Measurements from ENCODE around the gene PAM. TPM values are rescaled to one million over a fixed set of nuclear protein-coding genes. Genes with fewer than 3 reads are reported as not detected.
"Not testable (repeated sequence)": the region's sequence is repeated elsewhere in the genome, so short reads cannot be mapped to it uniquely, and the experiment has no call there.

PAM gene
- total RNA-seq, 5 donors from 2014 or later (not counting 1 experiment from before 2014, with no cell fraction given) = 17.5 to 29.2 (median 23.3) TPM

DNA sequence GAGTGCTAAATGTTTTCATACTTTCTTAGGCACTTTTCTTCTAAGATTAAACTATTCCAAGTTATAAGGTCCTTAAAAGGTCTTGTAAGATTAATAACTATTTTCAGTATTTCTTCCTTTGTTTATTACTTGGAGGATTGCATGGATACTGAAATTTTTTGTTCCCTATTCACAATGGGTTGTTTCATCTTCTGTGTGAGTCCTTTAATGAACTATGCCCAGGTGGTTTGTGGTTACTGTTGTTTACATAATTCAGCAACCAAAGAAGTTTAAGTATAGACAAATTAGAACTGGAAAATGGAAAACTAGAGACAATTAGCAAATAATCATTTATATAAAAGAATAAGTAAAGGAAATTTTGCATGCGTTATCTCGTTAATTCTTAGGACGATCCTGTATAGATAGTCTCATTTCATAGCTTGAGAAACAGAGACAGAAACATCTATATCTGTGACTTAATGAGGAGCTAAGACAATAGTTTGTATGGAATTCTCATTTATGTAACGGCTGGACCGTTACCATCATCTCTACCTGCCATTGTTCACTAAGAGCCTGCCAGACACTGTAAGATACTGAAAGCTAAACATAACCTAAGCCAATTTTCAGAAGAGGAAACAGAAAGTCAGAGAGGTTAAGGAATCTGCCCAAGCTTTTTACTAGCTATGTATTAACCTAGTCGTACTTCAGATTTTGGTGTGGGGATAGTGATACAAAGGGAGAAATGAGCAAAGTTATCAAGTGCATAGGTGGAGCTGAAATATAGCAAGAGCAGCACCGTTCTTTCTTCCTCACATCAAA lies 148.2 kb downstream of the PAM start:
- Mint-ChIP-seq H3K9me3 (peaks cover 0 to 6% (median 5%) of the 10 kb centered on the region in 3 donors), H3K36me3 (peaks cover 29% of the 10 kb centered on the region), H3K27ac (no peak overlapping the region), H3K4me1 (no peaks in the 10 kb centered on the region), H3K27me3 (no peaks in the 10 kb centered on the region), H3K4me3 (no peak overlapping the region)
- ATAC-seq (replicated peaks in 1 of 4) (no peak), DNase-seq (no peak)
- H3K27ac ChIP-seq (ENCODE audit: low read length) = no peak overlapping the region
- no peak overlapping the region for H3K4me3 ChIP-seq (ENCODE audit: control insufficient read depth in 1 of 2, extremely low read depth in 1 of 2, low read length in 1 of 2)
- no peaks in the 10 kb centered on the region for H3K27me3 ChIP-seq (replicated peaks in 1 of 2; ENCODE audit: control insufficient read depth in 2 of 2, extremely low read depth in 1 of 2, insufficient read depth in 2 of 2, low read length in 1 of 2)
- H3K9me3 ChIP-seq = no peaks in the 10 kb centered on the region
- H3K36me3 ChIP-seq (ENCODE audit: control insufficient read depth in 2 of 2, extremely low read depth in 1 of 2, insufficient read depth in 1 of 2, low read length in 1 of 2) = no peaks in the 10 kb centered on the region
- ChIA-PET CTCF (no interaction called here), POLR2A (no interaction called here)
- WGBS (ENCODE audit: insufficient coverage) = no CpG with 5 or more reads among the region's 7 CpGs
- H3K4me1 ChIP-seq (ENCODE audit: control insufficient read depth in 1 of 2, extremely low read depth in 1 of 2, insufficient read depth in 2 of 2, low read length in 2 of 2) = no peaks in the 10 kb centered on the region

DNA sequence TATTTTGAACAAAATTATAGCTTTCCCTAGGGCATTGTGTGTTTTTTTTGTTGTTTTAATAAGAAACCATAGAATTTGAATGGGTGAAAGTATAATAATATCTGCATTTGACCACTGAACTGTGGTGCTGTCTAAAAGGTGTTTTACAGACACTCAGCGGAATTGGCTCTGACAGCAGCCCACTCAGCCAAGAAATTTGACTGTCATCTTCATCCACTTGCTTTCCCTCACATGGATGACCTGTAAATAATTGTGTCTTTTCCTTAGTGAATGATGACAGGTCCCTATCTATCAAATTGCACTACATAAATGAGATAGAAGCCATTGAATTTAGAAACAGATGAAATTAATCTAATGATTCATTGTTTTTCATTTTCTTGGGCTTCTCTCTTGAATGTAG lies 150.0 kb downstream of the PAM start:
- no peaks in the 10 kb centered on the region for H3K4me1 Mint-ChIP-seq
- Histone ChIP-seq H3K4me1 (ENCODE audit: control insufficient read depth in 1 of 2, extremely low read depth in 1 of 2, insufficient read depth in 2 of 2, low read length in 2 of 2) (no peaks in the 10 kb centered on the region), H3K4me3 (ENCODE audit: control insufficient read depth in 1 of 2, extremely low read depth in 1 of 2, low read length in 1 of 2) (no peak overlapping the region), H3K27ac (ENCODE audit: low read length) (no peak overlapping the region), H3K9me3 (no peaks in the 10 kb centered on the region), H3K27me3 (replicated peaks in 1 of 2; ENCODE audit: control insufficient read depth in 2 of 2, extremely low read depth in 1 of 2, insufficient read depth in 2 of 2, low read length in 1 of 2) (no peaks in the 10 kb centered on the region), H3K36me3 (ENCODE audit: control insufficient read depth in 2 of 2, extremely low read depth in 1 of 2, insufficient read depth in 1 of 2, low read length in 1 of 2) (no peaks in the 10 kb centered on the region)
- H3K4me3 Mint-ChIP-seq = no peak overlapping the region
- peaks cover 29% of the 10 kb centered on the region for H3K36me3 Mint-ChIP-seq
- no peak overlapping the region for H3K27ac Mint-ChIP-seq
- peaks cover 0 to 6% (median 5%) of the 10 kb centered on the region in 3 donors for H3K9me3 Mint-ChIP-seq
- no peak for DNase-seq
- ATAC-seq (replicated peaks in 1 of 4) = no peak
- WGBS (ENCODE audit: insufficient coverage) = 100% methylated on average over 1 of the region's 1 CpG
- ChIA-PET CTCF (no interaction called here), POLR2A (no interaction called here)
- no peaks in the 10 kb centered on the region for H3K27me3 Mint-ChIP-seq

DNA sequence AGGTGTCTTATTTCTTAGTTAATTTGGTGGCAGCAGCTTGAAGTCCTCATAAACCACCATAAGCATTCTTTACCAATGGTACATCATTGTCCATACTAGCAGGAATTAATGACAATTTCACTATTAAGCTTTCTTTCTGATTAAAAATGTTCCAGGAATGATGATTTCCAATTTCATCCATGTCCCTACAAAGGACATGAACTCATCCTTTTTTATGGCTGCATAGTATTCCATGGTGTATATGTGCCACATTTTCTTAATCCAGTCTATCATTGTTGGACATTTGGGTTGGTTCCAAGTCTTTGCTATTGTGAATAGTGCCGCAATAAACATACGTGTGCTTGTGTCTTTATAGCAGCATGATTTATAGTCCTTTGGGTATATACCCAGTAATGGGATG lies 152.0 kb downstream of the PAM start:
- H3K27ac Mint-ChIP-seq; H3K27me3 ChIP-seq (replicated peaks in 1 of 2; ENCODE audit: control insufficient read depth in 2 of 2, extremely low read depth in 1 of 2, insufficient read depth in 2 of 2, low read length in 1 of 2); POLR2A ChIA-PET; H3K27me3 Mint-ChIP-seq; H3K4me1 Mint-ChIP-seq; DNase-seq; ATAC-seq (replicated peaks in 1 of 4); H3K9me3 Mint-ChIP-seq; H3K4me3 Mint-ChIP-seq; H3K9me3 ChIP-seq; CTCF ChIA-PET; H3K36me3 ChIP-seq (ENCODE audit: control insufficient read depth in 2 of 2, extremely low read depth in 1 of 2, insufficient read depth in 1 of 2, low read length in 1 of 2); H3K4me1 ChIP-seq (ENCODE audit: control insufficient read depth in 1 of 2, extremely low read depth in 1 of 2, insufficient read depth in 2 of 2, low read length in 2 of 2); H3K4me3 ChIP-seq (ENCODE audit: control insufficient read depth in 1 of 2, extremely low read depth in 1 of 2, low read length in 1 of 2); H3K27ac ChIP-seq (ENCODE audit: low read length): not testable (repeated sequence)
- H3K36me3 Mint-ChIP-seq = peaks cover 24% of the 10 kb centered on the region
- WGBS (ENCODE audit: insufficient coverage) = no CpG with 5 or more reads among the region's 2 CpGs

DNA sequence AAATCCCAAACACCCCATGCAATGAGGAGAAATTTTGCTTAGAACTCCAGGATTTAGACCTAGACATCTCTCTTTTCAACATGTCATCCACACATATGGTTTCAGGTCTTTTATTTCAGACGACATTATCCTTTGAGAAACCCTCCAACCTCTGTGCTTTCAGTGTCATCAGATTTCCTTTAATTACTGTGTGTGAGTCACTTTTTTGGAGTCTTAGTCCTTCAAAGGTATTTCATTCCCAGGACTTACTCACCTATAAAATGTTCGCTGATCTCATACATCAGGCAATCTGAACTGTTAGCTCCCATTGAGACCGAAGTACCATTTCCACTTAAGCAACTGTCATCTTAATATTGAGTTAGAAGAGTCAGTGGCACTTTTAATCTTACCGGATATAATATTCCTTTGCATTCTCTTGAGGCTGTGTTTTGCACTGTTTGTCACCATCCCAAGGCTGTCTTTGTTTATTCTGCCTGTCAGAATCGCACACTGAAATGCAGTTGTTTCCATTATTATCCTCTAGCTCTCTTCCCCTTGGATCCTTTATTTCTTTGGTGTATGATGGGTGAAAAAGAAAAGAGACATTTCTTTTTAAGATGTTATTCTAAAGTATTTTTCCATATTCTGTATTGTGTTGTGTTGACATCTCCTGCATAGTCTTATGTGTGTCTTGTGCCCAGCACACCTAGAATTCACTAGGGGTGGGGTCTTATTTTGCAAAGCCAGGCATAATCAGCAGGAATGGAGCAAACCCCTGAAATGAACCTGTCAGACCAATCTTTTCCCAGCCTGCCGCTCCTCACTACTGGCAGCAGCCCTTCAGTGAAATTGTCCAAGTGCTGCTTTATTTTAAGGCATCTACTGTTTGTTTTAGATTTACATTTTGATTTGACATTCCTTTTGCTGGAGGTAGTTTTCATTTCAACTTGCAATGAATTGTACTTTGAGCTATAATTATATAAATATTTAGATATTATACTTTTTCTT lies 155.4 kb downstream of the PAM start:
- peaks cover 21% of the 10 kb centered on the region for H3K36me3 Mint-ChIP-seq
- no peak for ATAC-seq (replicated peaks in 1 of 4)
- POLR2A ChIA-PET = interaction anchor here in 1 of 2 donors (0.6 kb wide), 1 partner anchor 188 kb away, joined by 4 read pairs; no protein-coding TSS in a partner anchor
- H3K27ac ChIP-seq (ENCODE audit: low read length) = no peak overlapping the region
- no peak for DNase-seq
- peaks cover 0 to 2% (median 0%) of the 10 kb centered on the region in 3 donors for H3K4me1 Mint-ChIP-seq
- H3K4me3 Mint-ChIP-seq = no peak overlapping the region
- no peaks in the 10 kb centered on the region for H3K9me3 ChIP-seq
- no peaks in the 10 kb centered on the region for H3K27me3 Mint-ChIP-seq
- no peaks in the 10 kb centered on the region for H3K36me3 ChIP-seq (ENCODE audit: control insufficient read depth in 2 of 2, extremely low read depth in 1 of 2, insufficient read depth in 1 of 2, low read length in 1 of 2)
- no peaks in the 10 kb centered on the region for H3K4me1 ChIP-seq (ENCODE audit: control insufficient read depth in 1 of 2, extremely low read depth in 1 of 2, insufficient read depth in 2 of 2, low read length in 2 of 2)
- WGBS (ENCODE audit: insufficient coverage) = 100% methylated on average over 1 of the region's 6 CpGs
- H3K9me3 Mint-ChIP-seq = peaks cover 0 to 6% (median 5%) of the 10 kb centered on the region in 3 donors
- no peaks in the 10 kb centered on the region for H3K27me3 ChIP-seq (replicated peaks in 1 of 2; ENCODE audit: control insufficient read depth in 2 of 2, extremely low read depth in 1 of 2, insufficient read depth in 2 of 2, low read length in 1 of 2)
- no peak overlapping the region for H3K27ac Mint-ChIP-seq
- CTCF ChIA-PET = interaction anchor here in 1 of 2 donors (0.6 kb wide), 1 partner anchor 164 kb away, joined by 3 read pairs; no protein-coding TSS in a partner anchor
- no peak overlapping the region for H3K4me3 ChIP-seq (ENCODE audit: control insufficient read depth in 1 of 2, extremely low read depth in 1 of 2, low read length in 1 of 2)

DNA sequence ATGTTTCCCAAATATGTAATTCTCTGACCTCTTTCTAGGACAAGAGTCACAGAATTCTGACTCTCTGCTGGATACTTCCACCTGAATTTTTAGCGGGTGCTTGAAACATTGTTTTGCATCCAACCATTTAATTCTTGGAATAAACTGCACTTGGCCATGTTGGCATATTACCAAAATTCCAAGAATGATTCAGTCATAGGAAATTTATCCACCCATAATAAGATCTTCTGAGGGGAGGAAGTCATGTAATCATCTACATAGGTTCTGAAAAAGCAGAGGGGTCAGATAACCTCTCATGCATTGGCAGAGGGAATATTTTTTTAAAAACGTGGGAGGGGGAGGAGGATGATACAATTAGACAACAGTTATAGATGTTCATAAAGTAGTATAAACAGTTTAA lies 156.9 kb downstream of the PAM start:
- Mint-ChIP-seq H3K27me3 (no peaks in the 10 kb centered on the region), H3K4me1 (peaks cover 0 to 2% (median 0%) of the 10 kb centered on the region in 3 donors), H3K36me3 (peaks cover 9% of the 10 kb centered on the region), H3K9me3 (peaks cover 0 to under 1% (median 0%) of the 10 kb centered on the region in 3 donors), H3K4me3 (no peak overlapping the region), H3K27ac (no peak overlapping the region)
- WGBS (ENCODE audit: insufficient coverage) = no CpG with 5 or more reads among the region's 2 CpGs
- Histone ChIP-seq H3K27ac (ENCODE audit: low read length) (no peak overlapping the region), H3K27me3 (replicated peaks in 1 of 2; ENCODE audit: control insufficient read depth in 2 of 2, extremely low read depth in 1 of 2, insufficient read depth in 2 of 2, low read length in 1 of 2) (no peaks in the 10 kb centered on the region), H3K36me3 (ENCODE audit: control insufficient read depth in 2 of 2, extremely low read depth in 1 of 2, insufficient read depth in 1 of 2, low read length in 1 of 2) (no peaks in the 10 kb centered on the region), H3K4me3 (ENCODE audit: control insufficient read depth in 1 of 2, extremely low read depth in 1 of 2, low read length in 1 of 2) (no peak overlapping the region), H3K9me3 (no peaks in the 10 kb centered on the region), H3K4me1 (ENCODE audit: control insufficient read depth in 1 of 2, extremely low read depth in 1 of 2, insufficient read depth in 2 of 2, low read length in 2 of 2) (no peaks in the 10 kb centered on the region)
- DNase-seq (no peak), ATAC-seq (replicated peaks in 1 of 4) (no peak)
- ChIA-PET CTCF (no interaction called here), POLR2A (no interaction called here)

DNA sequence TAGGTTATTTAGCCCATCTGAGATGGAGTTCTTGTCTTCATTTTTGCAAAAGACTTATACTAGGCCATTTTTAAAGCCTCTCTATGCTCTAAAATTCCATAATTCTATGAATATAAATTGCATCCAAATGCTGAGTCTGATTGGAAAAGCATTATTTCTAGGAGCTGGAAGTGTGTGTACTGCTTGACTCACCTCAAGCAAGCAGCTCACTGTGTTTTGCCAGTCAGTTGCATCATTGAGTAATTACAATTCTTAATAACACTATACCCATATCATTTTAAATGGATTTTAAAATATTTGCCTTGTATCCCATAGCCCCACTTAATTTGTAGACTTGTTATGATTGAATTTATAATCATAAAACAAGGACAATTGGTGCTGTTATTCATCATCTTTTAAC lies 161.0 kb downstream of the PAM start:
- ChIA-PET CTCF (no interaction called here), POLR2A (no interaction called here)
- no peaks in the 10 kb centered on the region for H3K4me1 ChIP-seq (ENCODE audit: control insufficient read depth in 1 of 2, extremely low read depth in 1 of 2, insufficient read depth in 2 of 2, low read length in 2 of 2)
- H3K27me3 ChIP-seq (replicated peaks in 1 of 2; ENCODE audit: control insufficient read depth in 2 of 2, extremely low read depth in 1 of 2, insufficient read depth in 2 of 2, low read length in 1 of 2) = no peaks in the 10 kb centered on the region
- Mint-ChIP-seq H3K4me1 (no peaks in the 10 kb centered on the region), H3K9me3 (no peaks in the 10 kb centered on the region), H3K27me3 (no peaks in the 10 kb centered on the region), H3K4me3 (no peak overlapping the region), H3K27ac (no peak overlapping the region), H3K36me3 (peaks cover 18% of the 10 kb centered on the region)
- H3K36me3 ChIP-seq (ENCODE audit: control insufficient read depth in 2 of 2, extremely low read depth in 1 of 2, insufficient read depth in 1 of 2, low read length in 1 of 2) = no peaks in the 10 kb centered on the region
- no peaks in the 10 kb centered on the region for H3K9me3 ChIP-seq
- ATAC-seq (replicated peaks in 1 of 4) = no peak
- H3K27ac ChIP-seq (ENCODE audit: low read length) = no peak overlapping the region
- DNase-seq = no peak
- no peak overlapping the region for H3K4me3 ChIP-seq (ENCODE audit: control insufficient read depth in 1 of 2, extremely low read depth in 1 of 2, low read length in 1 of 2)

All from T-cell (primary cell).